HepG2 (cell line): ENCODE results near the gene IFRD1.

Experiments
- AGO1 ChIP-seq: fragments of 200-400 bp; formaldehyde crosslinking; IDR thresholded peaks from 2 replicates; pipeline ENCODE4 v1.6.1; 2017; ENCODE audit warnings: mild to moderate bottlenecking, low read depth, low read length, moderate library complexity; ENCODE audit not compliant: poor library complexity, severe bottlenecking
- HDAC2 ChIP-seq: sonication (generic); formaldehyde crosslinking; IDR thresholded peaks from 2 replicates; pipeline ENCODE4 v1.4.0; 2020; ENCODE audit warnings: missing genetic modification reagents
- POLR2AphosphoS5 ChIP-seq: IDR thresholded peaks from 2 replicates; pipeline ENCODE4 v1.6.1; 2012; ENCODE audit warnings: low read depth, low read length
- ZNF674 ChIP-seq: sonication (generic); formaldehyde crosslinking; IDR thresholded peaks from 2 replicates; pipeline ENCODE4 v1.5.0; 2020; ENCODE audit warnings: low read depth, mild to moderate bottlenecking, missing genetic modification reagents
- ZSCAN20 ChIP-seq: sonication (generic); formaldehyde crosslinking; IDR thresholded peaks from 2 replicates; pipeline ENCODE4 v1.4.0; 2020; ENCODE audit warnings: missing genetic modification reagents, mild to moderate bottlenecking, borderline replicate concordance
- TF ChIP-seq, protein P1 (sequence below): IDR thresholded peaks from 2 replicates; pipeline ENCODE4 v1.6.1; 2012; ENCODE audit warnings: inconsistent platforms
- TF ChIP-seq, protein P2 (sequence below): sonication (generic); formaldehyde crosslinking; IDR thresholded peaks from 2 replicates; pipeline ENCODE4 v1.5.0; 2020; ENCODE audit warnings: mild to moderate bottlenecking, missing genetic modification reagents, moderate library complexity
- TF ChIP-seq, protein P3 (sequence below), 2 experiments: IDR thresholded peaks; 2 replicates each; pipeline ENCODE4 v1.6.1; 2011 to 2012; ENCODE audit warnings: low read length in 2 of 2, borderline replicate concordance in 1 of 2, low read depth in 1 of 2, mild to moderate bottlenecking in 1 of 2, moderate library complexity in 1 of 2
- TF ChIP-seq, protein P4 (sequence below): sonication (generic); formaldehyde crosslinking; IDR thresholded peaks from 2 replicates; pipeline ENCODE4 v1.4.0; 2020; ENCODE audit warnings: mild to moderate bottlenecking, missing genetic modification reagents

DNA sequence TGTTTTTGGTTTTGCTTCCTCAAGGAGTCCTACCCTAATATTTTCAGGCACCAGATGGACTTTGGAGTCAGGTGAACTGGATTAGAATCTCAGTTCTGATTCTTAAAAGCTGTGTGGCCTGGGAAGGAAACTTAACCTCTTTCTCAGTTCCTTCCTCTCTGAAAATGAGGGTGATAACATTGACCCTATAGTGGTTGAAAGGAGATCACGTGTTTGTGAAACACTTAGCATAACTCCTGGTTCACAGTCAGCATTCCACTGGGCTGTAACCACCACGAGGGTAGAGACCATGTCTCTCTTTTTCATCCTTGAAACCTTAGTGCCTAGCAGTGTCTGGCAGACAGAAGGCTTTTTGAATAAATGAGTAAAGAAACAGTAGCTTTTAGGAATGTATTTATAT is 47.2 kb downstream of the IFRD1 start:
- no peak for TF ChIP-seq HDAC2
- no peak for TF ChIP-seq ZNF674 (CRISPR knock-in tag)
- TF ChIP-seq, protein P1, sequence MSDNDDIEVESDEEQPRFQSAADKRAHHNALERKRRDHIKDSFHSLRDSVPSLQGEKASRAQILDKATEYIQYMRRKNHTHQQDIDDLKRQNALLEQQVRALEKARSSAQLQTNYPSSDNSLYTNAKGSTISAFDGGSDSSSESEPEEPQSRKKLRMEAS, result no peak
- TF ChIP-seq ZSCAN20 (CRISPR knock-in tag), result no peak
- TF ChIP-seq, protein P2, sequence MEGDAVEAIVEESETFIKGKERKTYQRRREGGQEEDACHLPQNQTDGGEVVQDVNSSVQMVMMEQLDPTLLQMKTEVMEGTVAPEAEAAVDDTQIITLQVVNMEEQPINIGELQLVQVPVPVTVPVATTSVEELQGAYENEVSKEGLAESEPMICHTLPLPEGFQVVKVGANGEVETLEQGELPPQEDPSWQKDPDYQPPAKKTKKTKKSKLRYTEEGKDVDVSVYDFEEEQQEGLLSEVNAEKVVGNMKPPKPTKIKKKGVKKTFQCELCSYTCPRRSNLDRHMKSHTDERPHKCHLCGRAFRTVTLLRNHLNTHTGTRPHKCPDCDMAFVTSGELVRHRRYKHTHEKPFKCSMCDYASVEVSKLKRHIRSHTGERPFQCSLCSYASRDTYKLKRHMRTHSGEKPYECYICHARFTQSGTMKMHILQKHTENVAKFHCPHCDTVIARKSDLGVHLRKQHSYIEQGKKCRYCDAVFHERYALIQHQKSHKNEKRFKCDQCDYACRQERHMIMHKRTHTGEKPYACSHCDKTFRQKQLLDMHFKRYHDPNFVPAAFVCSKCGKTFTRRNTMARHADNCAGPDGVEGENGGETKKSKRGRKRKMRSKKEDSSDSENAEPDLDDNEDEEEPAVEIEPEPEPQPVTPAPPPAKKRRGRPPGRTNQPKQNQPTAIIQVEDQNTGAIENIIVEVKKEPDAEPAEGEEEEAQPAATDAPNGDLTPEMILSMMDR (CRISPR knock-in tag), result no peak
- TF ChIP-seq, protein P3, sequence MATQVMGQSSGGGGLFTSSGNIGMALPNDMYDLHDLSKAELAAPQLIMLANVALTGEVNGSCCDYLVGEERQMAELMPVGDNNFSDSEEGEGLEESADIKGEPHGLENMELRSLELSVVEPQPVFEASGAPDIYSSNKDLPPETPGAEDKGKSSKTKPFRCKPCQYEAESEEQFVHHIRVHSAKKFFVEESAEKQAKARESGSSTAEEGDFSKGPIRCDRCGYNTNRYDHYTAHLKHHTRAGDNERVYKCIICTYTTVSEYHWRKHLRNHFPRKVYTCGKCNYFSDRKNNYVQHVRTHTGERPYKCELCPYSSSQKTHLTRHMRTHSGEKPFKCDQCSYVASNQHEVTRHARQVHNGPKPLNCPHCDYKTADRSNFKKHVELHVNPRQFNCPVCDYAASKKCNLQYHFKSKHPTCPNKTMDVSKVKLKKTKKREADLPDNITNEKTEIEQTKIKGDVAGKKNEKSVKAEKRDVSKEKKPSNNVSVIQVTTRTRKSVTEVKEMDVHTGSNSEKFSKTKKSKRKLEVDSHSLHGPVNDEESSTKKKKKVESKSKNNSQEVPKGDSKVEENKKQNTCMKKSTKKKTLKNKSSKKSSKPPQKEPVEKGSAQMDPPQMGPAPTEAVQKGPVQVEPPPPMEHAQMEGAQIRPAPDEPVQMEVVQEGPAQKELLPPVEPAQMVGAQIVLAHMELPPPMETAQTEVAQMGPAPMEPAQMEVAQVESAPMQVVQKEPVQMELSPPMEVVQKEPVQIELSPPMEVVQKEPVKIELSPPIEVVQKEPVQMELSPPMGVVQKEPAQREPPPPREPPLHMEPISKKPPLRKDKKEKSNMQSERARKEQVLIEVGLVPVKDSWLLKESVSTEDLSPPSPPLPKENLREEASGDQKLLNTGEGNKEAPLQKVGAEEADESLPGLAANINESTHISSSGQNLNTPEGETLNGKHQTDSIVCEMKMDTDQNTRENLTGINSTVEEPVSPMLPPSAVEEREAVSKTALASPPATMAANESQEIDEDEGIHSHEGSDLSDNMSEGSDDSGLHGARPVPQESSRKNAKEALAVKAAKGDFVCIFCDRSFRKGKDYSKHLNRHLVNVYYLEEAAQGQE (IDR thresholded peaks at IDR 0.05; ENCODE audit: borderline replicate concordance in 1 of 2, low read depth in 1 of 2, low read length in 2 of 2), result no peak
- TF ChIP-seq, protein P4, sequence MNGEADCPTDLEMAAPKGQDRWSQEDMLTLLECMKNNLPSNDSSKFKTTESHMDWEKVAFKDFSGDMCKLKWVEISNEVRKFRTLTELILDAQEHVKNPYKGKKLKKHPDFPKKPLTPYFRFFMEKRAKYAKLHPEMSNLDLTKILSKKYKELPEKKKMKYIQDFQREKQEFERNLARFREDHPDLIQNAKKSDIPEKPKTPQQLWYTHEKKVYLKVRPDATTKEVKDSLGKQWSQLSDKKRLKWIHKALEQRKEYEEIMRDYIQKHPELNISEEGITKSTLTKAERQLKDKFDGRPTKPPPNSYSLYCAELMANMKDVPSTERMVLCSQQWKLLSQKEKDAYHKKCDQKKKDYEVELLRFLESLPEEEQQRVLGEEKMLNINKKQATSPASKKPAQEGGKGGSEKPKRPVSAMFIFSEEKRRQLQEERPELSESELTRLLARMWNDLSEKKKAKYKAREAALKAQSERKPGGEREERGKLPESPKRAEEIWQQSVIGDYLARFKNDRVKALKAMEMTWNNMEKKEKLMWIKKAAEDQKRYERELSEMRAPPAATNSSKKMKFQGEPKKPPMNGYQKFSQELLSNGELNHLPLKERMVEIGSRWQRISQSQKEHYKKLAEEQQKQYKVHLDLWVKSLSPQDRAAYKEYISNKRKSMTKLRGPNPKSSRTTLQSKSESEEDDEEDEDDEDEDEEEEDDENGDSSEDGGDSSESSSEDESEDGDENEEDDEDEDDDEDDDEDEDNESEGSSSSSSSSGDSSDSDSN (CRISPR knock-in tag), result no peak
- no peak for TF ChIP-seq AGO1
- no peak for TF ChIP-seq POLR2AphosphoS5
